ENCODE results near the gene SCIN.

DNA sequence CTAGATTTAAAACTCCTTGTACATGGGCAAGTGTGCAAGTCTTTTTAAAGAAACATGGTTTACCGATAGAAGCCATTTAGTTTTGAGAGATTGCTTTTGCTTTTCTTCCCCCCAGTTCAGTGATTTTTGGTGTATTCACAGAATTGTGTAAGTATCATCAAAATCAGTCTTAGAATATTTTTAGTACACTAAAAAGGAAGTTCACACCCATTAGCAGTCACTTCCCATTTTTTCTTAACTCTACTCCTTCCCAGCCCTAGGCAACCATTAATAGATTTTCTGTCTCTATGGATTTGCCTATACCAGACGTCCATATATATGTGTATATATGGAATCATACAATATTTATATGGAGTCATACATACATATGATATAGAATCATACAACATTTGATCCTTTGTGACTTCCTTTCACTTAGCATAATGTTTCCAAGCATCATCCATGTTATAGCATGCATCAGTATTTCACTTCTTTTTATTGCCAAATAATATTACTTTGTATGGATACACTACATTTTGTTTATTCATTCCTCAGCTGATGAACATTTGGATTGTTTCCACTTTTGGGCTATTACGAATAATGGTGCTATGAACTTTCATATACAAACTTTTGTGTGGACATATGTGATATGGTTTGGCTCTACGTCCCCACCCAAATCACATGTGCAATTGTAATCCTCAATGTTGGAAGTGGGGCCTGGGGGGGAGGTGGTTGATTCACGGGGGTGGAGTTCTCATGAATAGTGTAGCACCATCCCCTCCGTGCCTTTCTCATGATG, 100.4 kb downstream of the SCIN start:
- TF ChIP-seq, protein P1, sequence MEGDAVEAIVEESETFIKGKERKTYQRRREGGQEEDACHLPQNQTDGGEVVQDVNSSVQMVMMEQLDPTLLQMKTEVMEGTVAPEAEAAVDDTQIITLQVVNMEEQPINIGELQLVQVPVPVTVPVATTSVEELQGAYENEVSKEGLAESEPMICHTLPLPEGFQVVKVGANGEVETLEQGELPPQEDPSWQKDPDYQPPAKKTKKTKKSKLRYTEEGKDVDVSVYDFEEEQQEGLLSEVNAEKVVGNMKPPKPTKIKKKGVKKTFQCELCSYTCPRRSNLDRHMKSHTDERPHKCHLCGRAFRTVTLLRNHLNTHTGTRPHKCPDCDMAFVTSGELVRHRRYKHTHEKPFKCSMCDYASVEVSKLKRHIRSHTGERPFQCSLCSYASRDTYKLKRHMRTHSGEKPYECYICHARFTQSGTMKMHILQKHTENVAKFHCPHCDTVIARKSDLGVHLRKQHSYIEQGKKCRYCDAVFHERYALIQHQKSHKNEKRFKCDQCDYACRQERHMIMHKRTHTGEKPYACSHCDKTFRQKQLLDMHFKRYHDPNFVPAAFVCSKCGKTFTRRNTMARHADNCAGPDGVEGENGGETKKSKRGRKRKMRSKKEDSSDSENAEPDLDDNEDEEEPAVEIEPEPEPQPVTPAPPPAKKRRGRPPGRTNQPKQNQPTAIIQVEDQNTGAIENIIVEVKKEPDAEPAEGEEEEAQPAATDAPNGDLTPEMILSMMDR (IDR thresholded peaks at IDR 0.05): no peak
- no peak for TF ChIP-seq EZH2 (IDR thresholded peaks at IDR 0.05; ENCODE audit: borderline replicate concordance, insufficient read depth, low read depth, low read length, poor library complexity, severe bottlenecking)
